TTC549 (cell line): ENCODE measurements around the gene PIP4K2A.
"Not testable (repeated sequence)": the region's sequence is repeated elsewhere in the genome, so short reads cannot be mapped to it uniquely, and the experiment has no call there.

Source experiments
- FAIRE-seq: peaks from 2 replicates; lab custom pipeline; 2012; peaks lifted over from hg19 to GRCh38; lab: Jason Lieb, UNC

The PIP4K2A gene

DNA sequence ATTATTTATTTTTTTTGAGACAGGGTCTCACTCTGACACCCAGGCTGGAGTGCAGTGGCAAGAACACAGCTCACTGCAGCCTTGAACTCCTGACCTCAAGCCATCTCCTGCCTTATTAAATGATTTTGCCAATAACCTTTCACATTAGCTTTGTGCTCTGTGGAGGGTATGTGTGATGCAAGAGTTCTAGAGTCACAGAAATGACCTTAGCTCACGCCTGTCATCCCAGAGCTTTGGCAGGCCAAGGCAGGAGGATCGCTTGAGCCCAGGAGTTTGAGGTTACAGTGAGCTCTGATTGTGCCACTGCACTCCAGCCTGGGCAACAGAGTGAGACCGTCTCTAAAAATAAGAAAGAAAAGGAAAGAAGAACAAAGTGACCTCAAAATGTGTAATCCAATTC, 4.3 kb upstream of the PIP4K2A start:
- not testable (repeated sequence) for FAIRE-seq

DNA sequence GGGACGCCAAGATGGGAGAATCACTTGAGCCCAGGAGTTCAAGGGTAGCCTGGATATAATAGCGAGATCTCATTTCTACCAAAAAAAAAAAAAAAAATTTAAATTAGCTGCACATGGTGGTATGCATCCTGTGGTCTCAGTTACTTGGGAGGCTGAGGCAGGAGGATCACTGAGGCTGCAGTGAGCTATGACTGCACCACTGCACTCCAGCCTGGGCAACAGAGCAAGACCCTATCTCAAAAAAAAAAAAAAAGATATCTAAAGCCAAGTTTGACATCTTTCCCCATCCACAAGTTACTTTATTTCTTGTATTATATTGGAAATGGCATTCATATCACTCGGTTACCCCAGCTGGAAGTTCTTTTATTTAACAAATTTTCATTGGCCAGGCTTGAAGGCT, 3.4 kb upstream of the PIP4K2A start:
- FAIRE-seq, result no peak

DNA sequence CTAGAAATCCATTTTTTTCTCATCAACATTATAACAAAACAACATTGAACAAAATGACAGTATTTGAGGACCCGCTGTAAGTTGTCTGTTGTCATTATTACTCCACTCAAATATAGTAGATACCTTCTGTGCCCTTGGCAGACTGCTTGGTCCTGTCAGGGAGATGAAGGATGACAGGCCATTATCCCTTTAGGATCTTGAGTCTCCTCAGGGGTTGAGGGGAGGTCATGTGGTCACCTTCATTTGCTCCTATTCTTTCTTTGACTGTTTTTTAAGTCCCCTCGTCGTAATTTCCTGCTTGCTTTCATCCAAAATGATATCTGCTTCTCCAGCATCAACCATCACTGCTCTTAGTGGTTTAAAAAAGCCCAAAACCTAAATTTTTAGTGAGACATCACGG, 2.6 kb upstream of the PIP4K2A start:
- no peak for FAIRE-seq

DNA sequence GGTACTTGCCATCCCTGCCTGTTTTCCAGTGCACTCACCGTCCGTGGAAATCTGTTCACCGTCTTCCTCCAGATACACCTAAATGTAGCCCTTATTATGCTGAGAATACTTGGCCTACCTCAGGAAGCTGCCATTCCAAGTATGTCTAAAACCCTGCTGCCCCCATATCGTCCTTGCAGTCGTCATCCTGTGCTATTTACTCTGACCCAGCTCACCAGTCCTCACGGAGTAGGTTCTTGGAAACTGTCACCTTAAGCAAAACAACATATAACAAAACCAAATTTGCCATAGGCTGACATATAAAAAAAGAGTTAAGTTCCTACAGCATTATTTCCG, 880 bp upstream of the PIP4K2A start:
- FAIRE-seq, result no peak

- FAIRE-seq, result no peak
Measured at GRCh38 chr10:22713853-22714478, 412 bp downstream of the PIP4K2A start.

GRCh38 chr10:22712956-22713852, 1.2 kb downstream of the PIP4K2A start:
- no peak for FAIRE-seq

GRCh38 chr10:22712211-22712955, 2.0 kb downstream of the PIP4K2A start:
- FAIRE-seq, result no peak

GRCh38 chr10:22711373-22711772, 3.0 kb downstream of the PIP4K2A start:
- no peak for FAIRE-seq

- no peak for FAIRE-seq
Measured at GRCh38 chr10:22710139-22710745, 4.1 kb downstream of the PIP4K2A start.

DNA sequence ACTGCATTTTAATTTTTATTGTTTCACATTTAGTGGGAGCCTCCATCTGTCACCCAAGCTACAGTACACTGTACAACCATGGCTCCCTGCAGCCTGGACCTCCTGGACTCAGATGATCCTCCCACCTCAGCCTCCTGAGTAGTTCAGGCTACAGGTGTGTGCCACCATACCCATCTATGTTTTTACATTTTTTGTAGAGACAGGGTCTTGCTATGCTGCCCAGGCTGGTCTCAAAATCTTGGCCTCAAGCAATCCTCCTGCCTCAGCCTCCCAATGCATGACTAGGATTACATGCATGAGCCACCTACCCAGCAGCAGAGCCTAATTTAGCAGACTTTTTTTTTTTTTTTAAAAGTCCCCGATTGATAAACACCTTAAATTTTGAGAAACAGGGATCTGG, 5.6 kb downstream of the PIP4K2A start:
- no peak for FAIRE-seq

GRCh38 chr10:22705527-22705926, 8.9 kb downstream of the PIP4K2A start:
- FAIRE-seq, result no peak

DNA sequence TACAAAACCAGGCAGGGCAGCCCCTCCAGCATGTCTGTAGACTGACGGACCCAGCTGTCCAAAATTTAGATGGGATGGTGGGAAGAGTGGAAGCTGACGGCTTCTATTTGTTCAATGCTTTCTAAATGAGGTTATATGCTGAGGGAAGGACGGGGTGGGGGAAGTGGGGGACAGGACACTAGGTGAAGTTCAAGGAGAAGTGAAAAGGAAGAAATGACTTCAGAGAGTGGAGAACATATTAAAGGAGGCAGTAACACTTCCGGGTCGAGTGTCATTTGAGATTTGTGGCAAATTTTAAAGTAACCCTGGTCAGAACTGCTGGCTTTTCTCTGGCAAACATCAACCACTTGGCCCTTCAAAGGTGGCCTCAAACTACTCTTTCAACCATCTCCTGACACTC, 9.4 kb downstream of the PIP4K2A start:
- no peak for FAIRE-seq

DNA sequence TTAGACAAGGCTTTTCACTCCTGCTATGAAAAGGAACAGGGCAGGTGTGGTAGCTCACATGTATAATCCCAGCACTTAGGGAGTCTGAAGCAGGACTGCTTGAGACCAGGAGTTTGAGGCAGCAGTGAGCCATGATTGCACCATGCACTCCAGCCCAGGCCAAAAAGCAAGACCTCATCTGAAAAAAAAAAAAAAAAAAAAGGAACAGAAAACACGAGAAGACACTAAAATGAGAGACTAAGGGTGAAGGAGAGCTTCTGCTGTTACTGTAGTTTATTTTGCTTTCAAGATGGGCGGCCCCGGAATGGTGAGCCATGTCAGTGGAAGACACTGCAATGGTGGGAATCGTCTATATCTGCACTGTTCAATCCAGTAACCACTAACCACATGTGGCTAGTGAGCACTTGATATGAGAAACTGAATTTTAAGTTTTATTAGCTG, 9.9 kb downstream of the PIP4K2A start:
- no peak for FAIRE-seq

GRCh38 chr10:22702348-22702747, 12.0 kb downstream of the PIP4K2A start:
- no peak for FAIRE-seq

DNA sequence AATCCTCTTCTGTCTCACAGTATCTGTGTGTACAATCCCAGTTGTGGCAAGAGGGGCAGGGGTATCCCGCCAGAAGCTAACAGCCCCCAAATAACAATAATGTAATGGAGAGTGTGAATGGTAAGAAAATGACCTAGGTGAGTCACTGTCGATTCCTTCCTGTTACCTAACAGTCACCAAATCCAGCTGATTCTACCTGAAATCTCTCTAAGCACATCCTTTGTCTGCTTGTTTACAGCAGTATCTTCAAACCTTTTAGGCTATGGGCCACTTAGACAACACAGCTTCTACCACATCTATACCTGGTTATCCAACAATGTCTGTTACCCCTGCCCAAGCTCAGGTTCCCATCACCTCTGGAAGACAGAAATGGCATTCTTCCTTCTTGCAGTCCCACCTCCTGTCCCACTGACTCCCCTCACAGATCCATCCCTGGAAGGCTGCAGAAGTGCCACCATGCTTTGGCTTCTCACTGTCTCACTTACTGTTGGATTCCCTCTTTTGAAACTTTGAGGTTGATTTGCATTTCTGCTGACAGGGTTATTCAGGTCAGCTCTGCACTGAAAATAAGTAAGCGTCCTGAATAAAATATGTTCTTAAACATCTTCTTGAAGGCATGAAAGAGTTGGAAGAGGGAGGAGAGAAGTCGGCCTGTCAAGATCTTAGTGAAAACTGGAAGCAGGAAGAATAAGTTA, 13.1 kb downstream of the PIP4K2A start:
- no peak for FAIRE-seq

- FAIRE-seq, result no peak
Measured at GRCh38 chr10:22700489-22700888, 13.9 kb downstream of the PIP4K2A start.

DNA sequence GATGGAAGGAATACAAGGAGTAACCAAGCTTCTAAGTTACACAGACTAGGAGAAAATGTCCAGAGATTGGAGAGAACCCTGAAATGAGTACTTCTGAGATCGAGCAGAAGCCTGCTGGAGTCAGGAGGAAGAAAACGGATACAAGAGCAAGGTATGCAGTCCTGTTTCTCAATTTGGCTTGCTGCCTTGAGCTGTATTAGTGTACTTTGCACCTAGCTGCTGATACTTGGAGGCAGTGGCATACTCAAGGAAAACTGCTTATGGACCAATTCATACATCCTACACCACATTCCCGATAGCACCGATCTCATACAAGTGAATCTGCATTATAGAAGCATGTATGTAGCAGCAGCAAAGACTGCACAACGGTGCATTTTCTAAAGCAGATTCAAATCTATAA, 14.4 kb downstream of the PIP4K2A start:
- no peak for FAIRE-seq

DNA sequence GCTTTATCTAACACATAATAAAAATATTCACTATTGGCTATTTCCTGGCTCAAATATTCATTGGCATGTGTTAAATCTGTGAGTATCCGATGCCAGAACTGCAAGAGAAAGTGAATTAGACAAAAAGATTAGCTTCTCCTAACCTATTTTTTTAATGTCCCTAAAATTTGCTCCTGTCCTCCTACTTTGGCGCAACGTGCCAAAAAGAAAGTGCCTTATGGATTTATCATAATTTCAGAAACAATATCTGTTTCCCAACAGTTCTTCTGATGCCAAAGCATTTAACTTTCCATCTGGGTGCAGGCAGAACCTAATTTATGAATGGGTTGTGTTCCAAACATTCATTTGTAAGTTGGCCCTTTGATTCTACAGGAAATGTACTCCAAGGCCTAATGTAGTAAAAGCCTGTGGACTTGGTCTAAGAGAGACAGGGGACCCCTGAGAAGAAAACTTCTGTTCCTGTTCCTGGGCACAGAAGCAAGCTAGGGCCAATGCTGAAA, 15.4 kb downstream of the PIP4K2A start:
- FAIRE-seq, result no peak

- no peak for FAIRE-seq
Measured at GRCh38 chr10:22697800-22698199, 16.6 kb downstream of the PIP4K2A start.

GRCh38 chr10:22697101-22697500, 17.3 kb downstream of the PIP4K2A start:
- FAIRE-seq, result no peak

DNA sequence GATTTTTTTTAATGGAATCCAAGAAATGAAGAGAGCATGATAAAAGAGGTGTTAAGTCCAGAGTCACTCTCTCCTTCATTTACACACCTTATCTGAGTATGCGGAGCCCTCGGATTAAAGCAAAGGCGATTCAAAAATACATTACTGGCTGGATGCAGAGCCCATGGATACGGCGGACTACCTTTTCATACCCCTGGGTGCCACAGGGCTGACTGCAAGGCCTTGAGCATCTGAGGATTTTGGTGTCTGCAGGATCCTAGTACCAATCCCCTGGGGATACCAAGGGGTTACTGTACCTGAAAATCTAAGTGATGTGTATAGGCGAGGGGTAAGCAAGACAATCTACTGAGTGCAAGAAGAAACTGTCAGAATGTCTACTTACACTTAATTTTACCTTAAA, 20.5 kb downstream of the PIP4K2A start:
- no peak for FAIRE-seq

DNA sequence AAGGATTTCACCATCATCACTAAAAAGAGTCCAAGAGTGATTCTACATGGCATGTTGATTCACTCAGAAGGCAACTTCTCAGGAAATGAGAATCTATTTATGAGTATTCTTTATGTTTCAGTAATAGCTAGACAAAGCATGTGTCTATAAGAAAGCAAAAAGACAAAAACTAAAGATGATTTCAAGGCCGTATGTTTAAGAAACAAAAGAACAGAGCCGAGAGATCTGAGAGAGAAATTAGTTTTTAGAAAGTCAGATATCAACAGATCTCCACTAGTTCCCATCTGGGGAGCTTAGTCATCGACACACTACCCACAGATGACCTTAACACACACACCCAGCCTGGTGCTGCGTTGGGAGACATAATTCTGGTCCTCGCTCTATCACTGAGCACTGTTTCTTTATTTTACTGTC, 21.0 kb downstream of the PIP4K2A start:
- FAIRE-seq, result no peak
